ENCODE measurements around the gene VTI1A. TPM values are rescaled to one million over a fixed set of nuclear protein-coding genes. Genes with fewer than 3 reads are reported as not detected.

Gene VTI1A
- total and polyA plus RNA-seq, 2 experiments from 2014 or later: 26.8 to 31.0 TPM

DNA sequence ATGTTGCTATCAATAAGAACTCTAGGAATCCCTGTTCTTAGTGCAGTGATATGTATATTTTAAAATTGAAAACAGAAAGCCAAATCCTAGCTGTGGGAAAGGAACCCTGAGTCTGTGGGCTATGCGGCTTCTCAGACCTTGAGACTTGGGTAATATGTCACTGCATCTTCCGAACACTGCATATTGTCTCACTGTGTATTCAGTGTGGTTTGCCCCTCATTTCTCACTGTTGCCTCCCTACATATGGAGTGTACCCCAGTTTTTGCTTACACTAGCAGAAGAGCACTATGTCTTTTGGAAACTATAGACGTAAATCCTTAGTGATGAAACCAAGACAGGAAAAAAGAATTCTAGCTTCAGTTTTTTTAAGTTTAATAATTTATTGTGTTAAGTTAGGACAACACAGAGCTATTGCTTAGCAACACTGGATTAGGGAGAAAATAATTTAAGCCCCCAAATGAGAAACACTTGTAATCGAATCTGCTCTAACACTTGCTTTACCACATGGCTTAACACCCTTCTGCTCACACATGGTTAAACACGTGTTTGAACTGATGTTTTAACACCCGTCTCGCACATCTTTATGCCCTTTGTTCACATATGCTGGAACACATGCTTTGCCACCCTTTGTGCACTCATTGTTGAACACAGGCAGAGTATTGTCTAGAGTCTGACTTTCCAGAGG, 251.3 kb downstream of the VTI1A start:
- H3K4me3 ChIP-seq: no peak overlapping the region
- H3K36me3 ChIP-seq (ENCODE audit: insufficient read depth): no peaks in the 10 kb centered on the region
- no peaks in the 10 kb centered on the region for H3K4me1 ChIP-seq (ENCODE audit: insufficient read depth)
- no peaks in the 10 kb centered on the region for H3K27me3 Mint-ChIP-seq (ENCODE audit: insufficient read depth, low read depth, poor library complexity)
- H3K4me1 Mint-ChIP-seq: peaks cover 5% of the 10 kb centered on the region; the same call in 2 of the 3 replicates
- ATAC-seq: no peak
- H3K27ac Mint-ChIP-seq: no peak overlapping the region
- H3K4me2 ChIP-seq: no peak overlapping the region
- no peaks in the 10 kb centered on the region for H3K9me3 Mint-ChIP-seq
- H3K4me3 Mint-ChIP-seq: no peak overlapping the region
- DNase-seq (ENCODE audit: low spot score): no peak
- no peak overlapping the region for H3K27ac ChIP-seq (ENCODE audit: low read depth)
- no peaks in the 10 kb centered on the region for H3K27me3 ChIP-seq (ENCODE audit: insufficient read depth)
- H2AFZ ChIP-seq: no peak overlapping the region
- TF ChIP-seq EZH2phosphoT487 (IDR thresholded peaks at IDR 0.05; ENCODE audit: unreplicated experiment): no peak
- no peak for TF ChIP-seq CREB1 (CRISPR knock-in tag; IDR thresholded peaks at IDR 0.05; ENCODE audit: low read depth)
- no peak for TF ChIP-seq EZH2 (IDR thresholded peaks at IDR 0.05; ENCODE audit: low read depth, unreplicated experiment)
- no peak for TF ChIP-seq JUNB (IDR thresholded peaks at IDR 0.05; ENCODE audit: unreplicated experiment)
- no peak for TF ChIP-seq STAT1 (IDR thresholded peaks at IDR 0.05; ENCODE audit: unreplicated experiment)
- TF ChIP-seq, protein P1, sequence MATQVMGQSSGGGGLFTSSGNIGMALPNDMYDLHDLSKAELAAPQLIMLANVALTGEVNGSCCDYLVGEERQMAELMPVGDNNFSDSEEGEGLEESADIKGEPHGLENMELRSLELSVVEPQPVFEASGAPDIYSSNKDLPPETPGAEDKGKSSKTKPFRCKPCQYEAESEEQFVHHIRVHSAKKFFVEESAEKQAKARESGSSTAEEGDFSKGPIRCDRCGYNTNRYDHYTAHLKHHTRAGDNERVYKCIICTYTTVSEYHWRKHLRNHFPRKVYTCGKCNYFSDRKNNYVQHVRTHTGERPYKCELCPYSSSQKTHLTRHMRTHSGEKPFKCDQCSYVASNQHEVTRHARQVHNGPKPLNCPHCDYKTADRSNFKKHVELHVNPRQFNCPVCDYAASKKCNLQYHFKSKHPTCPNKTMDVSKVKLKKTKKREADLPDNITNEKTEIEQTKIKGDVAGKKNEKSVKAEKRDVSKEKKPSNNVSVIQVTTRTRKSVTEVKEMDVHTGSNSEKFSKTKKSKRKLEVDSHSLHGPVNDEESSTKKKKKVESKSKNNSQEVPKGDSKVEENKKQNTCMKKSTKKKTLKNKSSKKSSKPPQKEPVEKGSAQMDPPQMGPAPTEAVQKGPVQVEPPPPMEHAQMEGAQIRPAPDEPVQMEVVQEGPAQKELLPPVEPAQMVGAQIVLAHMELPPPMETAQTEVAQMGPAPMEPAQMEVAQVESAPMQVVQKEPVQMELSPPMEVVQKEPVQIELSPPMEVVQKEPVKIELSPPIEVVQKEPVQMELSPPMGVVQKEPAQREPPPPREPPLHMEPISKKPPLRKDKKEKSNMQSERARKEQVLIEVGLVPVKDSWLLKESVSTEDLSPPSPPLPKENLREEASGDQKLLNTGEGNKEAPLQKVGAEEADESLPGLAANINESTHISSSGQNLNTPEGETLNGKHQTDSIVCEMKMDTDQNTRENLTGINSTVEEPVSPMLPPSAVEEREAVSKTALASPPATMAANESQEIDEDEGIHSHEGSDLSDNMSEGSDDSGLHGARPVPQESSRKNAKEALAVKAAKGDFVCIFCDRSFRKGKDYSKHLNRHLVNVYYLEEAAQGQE (IDR thresholded peaks at IDR 0.05; ENCODE audit: unreplicated experiment): no peak
- no peak for TF ChIP-seq ZNF331 (CRISPR knock-in tag; IDR thresholded peaks at IDR 0.05; ENCODE audit: low read depth)
- TF ChIP-seq, protein P2, sequence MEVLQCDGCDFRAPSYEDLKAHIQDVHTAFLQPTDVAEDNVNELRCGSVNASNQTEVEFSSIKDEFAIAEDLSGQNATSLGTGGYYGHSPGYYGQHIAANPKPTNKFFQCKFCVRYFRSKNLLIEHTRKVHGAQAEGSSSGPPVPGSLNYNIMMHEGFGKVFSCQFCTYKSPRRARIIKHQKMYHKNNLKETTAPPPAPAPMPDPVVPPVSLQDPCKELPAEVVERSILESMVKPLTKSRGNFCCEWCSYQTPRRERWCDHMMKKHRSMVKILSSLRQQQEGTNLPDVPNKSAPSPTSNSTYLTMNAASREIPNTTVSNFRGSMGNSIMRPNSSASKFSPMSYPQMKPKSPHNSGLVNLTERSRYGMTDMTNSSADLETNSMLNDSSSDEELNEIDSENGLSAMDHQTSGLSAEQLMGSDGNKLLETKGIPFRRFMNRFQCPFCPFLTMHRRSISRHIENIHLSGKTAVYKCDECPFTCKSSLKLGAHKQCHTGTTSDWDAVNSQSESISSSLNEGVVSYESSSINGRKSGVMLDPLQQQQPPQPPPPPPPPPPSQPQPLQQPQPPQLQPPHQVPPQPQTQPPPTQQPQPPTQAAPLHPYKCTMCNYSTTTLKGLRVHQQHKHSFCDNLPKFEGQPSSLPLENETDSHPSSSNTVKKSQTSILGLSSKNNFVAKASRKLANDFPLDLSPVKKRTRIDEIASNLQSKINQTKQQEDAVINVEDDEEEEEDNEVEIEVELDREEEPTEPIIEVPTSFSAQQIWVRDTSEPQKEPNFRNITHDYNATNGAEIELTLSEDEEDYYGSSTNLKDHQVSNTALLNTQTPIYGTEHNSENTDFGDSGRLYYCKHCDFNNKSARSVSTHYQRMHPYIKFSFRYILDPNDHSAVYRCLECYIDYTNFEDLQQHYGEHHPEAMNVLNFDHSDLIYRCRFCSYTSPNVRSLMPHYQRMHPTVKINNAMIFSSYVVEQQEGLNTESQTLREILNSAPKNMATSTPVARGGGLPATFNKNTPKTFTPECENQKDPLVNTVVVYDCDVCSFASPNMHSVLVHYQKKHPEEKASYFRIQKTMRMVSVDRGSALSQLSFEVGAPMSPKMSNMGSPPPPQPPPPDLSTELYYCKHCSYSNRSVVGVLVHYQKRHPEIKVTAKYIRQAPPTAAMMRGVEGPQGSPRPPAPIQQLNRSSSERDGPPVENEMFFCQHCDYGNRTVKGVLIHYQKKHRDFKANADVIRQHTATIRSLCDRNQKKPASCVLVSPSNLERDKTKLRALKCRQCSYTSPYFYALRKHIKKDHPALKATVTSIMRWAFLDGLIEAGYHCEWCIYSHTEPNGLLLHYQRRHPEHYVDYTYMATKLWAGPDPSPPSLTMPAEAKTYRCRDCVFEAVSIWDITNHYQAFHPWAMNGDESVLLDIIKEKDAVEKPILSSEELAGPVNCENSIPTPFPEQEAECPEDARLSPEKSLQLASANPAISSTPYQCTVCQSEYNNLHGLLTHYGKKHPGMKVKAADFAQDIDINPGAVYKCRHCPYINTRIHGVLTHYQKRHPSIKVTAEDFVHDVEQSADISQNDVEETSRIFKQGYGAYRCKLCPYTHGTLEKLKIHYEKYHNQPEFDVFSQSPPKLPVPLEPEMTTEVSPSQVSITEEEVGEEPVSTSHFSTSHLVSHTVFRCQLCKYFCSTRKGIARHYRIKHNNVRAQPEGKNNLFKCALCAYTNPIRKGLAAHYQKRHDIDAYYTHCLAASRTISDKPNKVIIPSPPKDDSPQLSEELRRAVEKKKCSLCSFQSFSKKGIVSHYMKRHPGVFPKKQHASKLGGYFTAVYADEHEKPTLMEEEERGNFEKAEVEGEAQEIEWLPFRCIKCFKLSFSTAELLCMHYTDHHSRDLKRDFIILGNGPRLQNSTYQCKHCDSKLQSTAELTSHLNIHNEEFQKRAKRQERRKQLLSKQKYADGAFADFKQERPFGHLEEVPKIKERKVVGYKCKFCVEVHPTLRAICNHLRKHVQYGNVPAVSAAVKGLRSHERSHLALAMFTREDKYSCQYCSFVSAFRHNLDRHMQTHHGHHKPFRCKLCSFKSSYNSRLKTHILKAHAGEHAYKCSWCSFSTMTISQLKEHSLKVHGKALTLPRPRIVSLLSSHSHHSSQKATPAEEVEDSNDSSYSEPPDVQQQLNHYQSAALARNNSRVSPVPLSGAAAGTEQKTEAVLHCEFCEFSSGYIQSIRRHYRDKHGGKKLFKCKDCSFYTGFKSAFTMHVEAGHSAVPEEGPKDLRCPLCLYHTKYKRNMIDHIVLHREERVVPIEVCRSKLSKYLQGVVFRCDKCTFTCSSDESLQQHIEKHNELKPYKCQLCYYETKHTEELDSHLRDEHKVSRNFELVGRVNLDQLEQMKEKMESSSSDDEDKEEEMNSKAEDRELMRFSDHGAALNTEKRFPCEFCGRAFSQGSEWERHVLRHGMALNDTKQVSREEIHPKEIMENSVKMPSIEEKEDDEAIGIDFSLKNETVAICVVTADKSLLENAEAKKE (CRISPR knock-in tag; IDR thresholded peaks at IDR 0.05): no peak
- TF ChIP-seq, protein P3, sequence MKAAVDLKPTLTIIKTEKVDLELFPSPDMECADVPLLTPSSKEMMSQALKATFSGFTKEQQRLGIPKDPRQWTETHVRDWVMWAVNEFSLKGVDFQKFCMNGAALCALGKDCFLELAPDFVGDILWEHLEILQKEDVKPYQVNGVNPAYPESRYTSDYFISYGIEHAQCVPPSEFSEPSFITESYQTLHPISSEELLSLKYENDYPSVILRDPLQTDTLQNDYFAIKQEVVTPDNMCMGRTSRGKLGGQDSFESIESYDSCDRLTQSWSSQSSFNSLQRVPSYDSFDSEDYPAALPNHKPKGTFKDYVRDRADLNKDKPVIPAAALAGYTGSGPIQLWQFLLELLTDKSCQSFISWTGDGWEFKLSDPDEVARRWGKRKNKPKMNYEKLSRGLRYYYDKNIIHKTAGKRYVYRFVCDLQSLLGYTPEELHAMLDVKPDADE (IDR thresholded peaks at IDR 0.05): no peak
- TF ChIP-seq, protein P4, sequence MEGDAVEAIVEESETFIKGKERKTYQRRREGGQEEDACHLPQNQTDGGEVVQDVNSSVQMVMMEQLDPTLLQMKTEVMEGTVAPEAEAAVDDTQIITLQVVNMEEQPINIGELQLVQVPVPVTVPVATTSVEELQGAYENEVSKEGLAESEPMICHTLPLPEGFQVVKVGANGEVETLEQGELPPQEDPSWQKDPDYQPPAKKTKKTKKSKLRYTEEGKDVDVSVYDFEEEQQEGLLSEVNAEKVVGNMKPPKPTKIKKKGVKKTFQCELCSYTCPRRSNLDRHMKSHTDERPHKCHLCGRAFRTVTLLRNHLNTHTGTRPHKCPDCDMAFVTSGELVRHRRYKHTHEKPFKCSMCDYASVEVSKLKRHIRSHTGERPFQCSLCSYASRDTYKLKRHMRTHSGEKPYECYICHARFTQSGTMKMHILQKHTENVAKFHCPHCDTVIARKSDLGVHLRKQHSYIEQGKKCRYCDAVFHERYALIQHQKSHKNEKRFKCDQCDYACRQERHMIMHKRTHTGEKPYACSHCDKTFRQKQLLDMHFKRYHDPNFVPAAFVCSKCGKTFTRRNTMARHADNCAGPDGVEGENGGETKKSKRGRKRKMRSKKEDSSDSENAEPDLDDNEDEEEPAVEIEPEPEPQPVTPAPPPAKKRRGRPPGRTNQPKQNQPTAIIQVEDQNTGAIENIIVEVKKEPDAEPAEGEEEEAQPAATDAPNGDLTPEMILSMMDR (conservative IDR thresholded peaks at IDR 0.05; ENCODE audit: low read depth in 2 of 2): no peak
- no peak for TF ChIP-seq ZNF114 (CRISPR knock-in tag; IDR thresholded peaks at IDR 0.05)
- TF ChIP-seq POLR2AphosphoS5 (IDR thresholded peaks at IDR 0.05; ENCODE audit: low read depth): no peak
- no peak for TF ChIP-seq NANOG (IDR thresholded peaks at IDR 0.05; ENCODE audit: borderline replicate concordance)
- H4K20me1 ChIP-seq (replicated peaks; ENCODE audit: insufficient read depth): no peaks in the 10 kb centered on the region
- no peaks in the 10 kb centered on the region for H3K9me2 ChIP-seq (ENCODE audit: insufficient read depth)
- no peaks in the 10 kb centered on the region for H3K79me2 ChIP-seq (replicated peaks; ENCODE audit: insufficient read depth)
- H3K36me3 Mint-ChIP-seq (ENCODE audit: low read depth): no peaks in the 10 kb centered on the region
- H3F3A ChIP-seq (replicated peaks; ENCODE audit: low read depth): no peaks in the 10 kb centered on the region
